Stimulated activated memory B cell treated with anti-CD40 and anti-IgM and Interleukin-4, amounts not matched to agents 10 μg/mL and 1 μg/mL and 100 μg/mL, for 72 hours (primary cell): ENCODE data around the gene ANKRD11.

ENCODE experiments used
- ATAC-seq: fragments of 150-1000 bp; cut with Tn5 transposase; 2 replicates; pipeline ENCODE4 v1.10.0; 2021
- H3K27ac Mint-ChIP-seq: one replicate; pipeline ENCODE4 v1.8.0; 2022; ENCODE audit warnings: mild to moderate bottlenecking, mixed read lengths
- H3K27me3 Mint-ChIP-seq: one replicate; pipeline ENCODE4 v1.8.0; 2022; ENCODE audit warnings: mixed read lengths
- H3K36me3 Mint-ChIP-seq: one replicate; pipeline ENCODE4 v1.8.0; 2022; ENCODE audit warnings: mixed read lengths
- H3K4me1 Mint-ChIP-seq: one replicate; pipeline ENCODE4 v1.8.0; 2022; ENCODE audit warnings: mixed read lengths
- H3K4me3 Mint-ChIP-seq: one replicate; pipeline ENCODE4 v1.8.0; 2022; ENCODE audit warnings: mild to moderate bottlenecking, moderate library complexity, mixed read lengths
- H3K9me3 Mint-ChIP-seq: one replicate; pipeline ENCODE4 v1.8.0; 2022; ENCODE audit warnings: mixed read lengths

Gene ANKRD11

GRCh38 chr16:89453501-89454321 lies 36.6 kb downstream of the ANKRD11 start:
- Mint-ChIP-seq H3K36me3 (peaks cover 16% of the 10 kb centered on the region), H3K4me3 (no peak overlapping the region), H3K4me1 (peaks cover 53% of the 10 kb centered on the region), H3K27me3 (no peaks in the 10 kb centered on the region), H3K9me3 (no peaks in the 10 kb centered on the region), H3K27ac (no peak overlapping the region)
- no peak for ATAC-seq

DNA sequence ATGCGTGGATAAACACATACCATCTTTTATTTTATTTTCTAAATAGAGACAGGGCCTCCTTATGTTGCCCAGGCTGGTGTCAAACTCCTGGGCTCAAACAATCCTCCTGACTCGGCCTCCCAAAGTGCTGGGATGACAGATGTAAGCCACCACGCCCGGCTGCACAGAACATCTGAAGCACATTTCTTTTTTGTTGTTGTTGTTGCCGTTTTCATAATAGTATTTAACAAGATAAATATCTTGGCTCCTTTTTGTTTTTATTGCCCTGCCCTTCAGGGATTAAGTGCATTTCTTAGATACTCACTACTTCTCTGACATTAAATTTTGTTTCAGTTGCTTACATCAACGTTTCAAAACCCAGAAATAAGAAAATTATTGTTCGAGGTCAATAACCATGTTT lies 37.4 kb downstream of the ANKRD11 start:
- Mint-ChIP-seq H3K27me3 (no peaks in the 10 kb centered on the region), H3K4me1 (peaks cover 49% of the 10 kb centered on the region), H3K27ac (no peak overlapping the region), H3K36me3 (peaks cover 18% of the 10 kb centered on the region), H3K9me3 (no peaks in the 10 kb centered on the region), H3K4me3 (no peak overlapping the region)
- ATAC-seq: no peak

DNA sequence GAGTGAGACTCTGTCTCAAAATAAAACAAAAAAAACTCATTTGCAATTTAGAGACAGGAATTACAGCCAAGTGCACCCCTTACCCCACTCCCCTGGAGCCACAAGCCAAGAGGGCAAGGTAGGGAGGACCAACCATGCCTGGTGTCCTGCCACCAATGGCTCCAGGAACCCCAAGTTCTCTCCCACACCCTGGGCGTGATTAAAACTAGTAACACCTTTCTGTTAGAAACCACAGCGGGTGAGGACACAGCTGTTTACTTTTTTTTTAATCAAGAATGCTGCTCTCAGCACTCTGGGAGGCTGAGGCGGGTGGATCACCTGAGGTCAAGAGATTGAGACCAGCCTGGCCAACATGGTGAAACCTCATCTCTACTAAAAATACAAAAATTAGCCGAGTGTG lies 38.1 kb downstream of the ANKRD11 start:
- Mint-ChIP-seq H3K4me1 (peaks cover 55% of the 10 kb centered on the region), H3K27ac (no peak overlapping the region), H3K9me3 (no peaks in the 10 kb centered on the region), H3K36me3 (peaks cover 18% of the 10 kb centered on the region), H3K27me3 (no peaks in the 10 kb centered on the region), H3K4me3 (no peak overlapping the region)
- no peak for ATAC-seq

DNA sequence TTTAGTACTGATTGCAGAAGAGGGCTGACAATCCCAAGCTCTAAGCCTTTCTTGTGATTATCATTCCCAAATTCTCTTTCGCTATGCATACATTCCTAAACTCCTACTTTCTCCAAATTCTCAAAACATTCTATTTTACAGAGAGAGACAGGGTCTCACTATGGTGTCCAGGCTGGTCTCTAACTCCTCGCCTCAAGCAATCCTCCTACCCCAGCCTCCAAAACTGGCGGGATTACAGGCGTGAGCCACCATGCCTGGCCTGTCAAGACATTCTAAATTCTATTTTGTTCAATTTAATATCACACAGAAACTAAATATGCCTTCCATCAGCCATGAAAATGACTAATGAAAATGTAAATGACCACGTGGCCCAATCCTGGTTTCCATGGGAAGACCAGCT lies 39.8 kb downstream of the ANKRD11 start:
- ATAC-seq: no peak
- H3K36me3 Mint-ChIP-seq: peaks cover 12% of the 10 kb centered on the region
- no peaks in the 10 kb centered on the region for H3K27me3 Mint-ChIP-seq
- no peak overlapping the region for H3K27ac Mint-ChIP-seq
- H3K4me1 Mint-ChIP-seq: peaks cover 65% of the 10 kb centered on the region
- no peaks in the 10 kb centered on the region for H3K9me3 Mint-ChIP-seq
- no peak overlapping the region for H3K4me3 Mint-ChIP-seq

GRCh38 chr16:89449726-89450335 lies 40.5 kb downstream of the ANKRD11 start:
- H3K4me1 Mint-ChIP-seq: peaks cover 67% of the 10 kb centered on the region
- no peaks in the 10 kb centered on the region for H3K27me3 Mint-ChIP-seq
- no peak overlapping the region for H3K4me3 Mint-ChIP-seq
- no peak for ATAC-seq
- no peaks in the 10 kb centered on the region for H3K9me3 Mint-ChIP-seq
- H3K36me3 Mint-ChIP-seq: peaks cover 8% of the 10 kb centered on the region
- H3K27ac Mint-ChIP-seq: no peak overlapping the region

GRCh38 chr16:89448656-89449055 lies 41.7 kb downstream of the ANKRD11 start:
- no peak for ATAC-seq
- Mint-ChIP-seq H3K9me3 (no peaks in the 10 kb centered on the region), H3K36me3 (peaks cover 8% of the 10 kb centered on the region), H3K4me1 (peaks cover 65% of the 10 kb centered on the region), H3K4me3 (no peak overlapping the region), H3K27me3 (no peaks in the 10 kb centered on the region), H3K27ac (no peak overlapping the region)

DNA sequence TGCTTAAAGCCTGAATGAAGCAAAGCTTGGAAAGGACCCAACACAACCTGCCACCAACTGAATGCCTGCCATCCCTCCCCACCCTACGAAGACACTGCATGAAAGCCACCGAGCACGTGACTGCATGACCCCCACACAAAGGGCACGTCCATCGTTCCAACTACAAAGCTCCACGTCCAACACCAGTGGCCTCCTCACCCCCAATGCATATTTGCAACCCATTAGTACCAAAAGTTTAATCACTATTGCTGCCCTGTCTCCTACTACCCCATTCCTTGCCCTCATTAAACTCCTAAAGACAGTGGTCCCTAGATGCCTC lies 43.4 kb downstream of the ANKRD11 start:
- H3K9me3 Mint-ChIP-seq: no peaks in the 10 kb centered on the region
- no peak overlapping the region for H3K4me3 Mint-ChIP-seq

DNA sequence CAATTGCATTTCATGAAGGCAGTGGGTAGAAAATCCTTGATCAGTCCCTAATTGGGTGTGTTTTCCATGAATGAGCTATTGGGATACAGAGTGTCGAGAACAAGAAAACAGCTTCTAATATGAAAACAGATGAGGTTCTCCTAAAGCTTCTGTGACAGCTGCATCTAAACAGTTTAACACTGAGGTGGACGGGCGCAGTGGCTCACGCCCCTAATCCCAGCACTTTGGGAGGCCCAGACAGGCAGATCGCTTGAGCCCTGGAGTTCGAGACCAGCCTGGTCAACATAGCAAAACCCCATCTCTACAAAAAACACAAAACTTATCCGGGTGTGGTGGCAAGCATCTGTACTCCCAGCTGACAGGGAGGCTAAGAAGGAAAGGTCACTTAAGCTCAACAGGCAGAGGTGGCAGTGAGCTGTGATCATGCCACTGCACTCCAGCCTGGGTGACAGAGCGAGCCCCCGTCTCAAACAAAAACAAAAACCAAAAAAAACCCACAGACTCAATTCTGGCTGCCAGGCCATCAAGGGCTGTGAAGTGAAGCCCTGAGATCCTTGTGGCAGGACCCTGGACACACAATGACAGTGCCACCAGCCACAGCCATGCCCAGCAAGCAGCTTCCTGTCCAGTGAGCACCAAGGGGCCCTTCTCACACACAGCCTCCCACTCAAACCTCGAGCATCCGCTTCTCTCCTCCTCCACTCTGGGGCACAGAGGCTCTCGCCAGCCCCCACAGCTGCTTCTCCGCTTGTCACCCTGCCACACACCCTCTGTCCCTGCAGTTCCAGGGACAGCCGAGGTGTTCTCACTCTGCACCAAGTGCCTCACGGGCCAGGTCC lies 44.0 kb downstream of the ANKRD11 start:
- no peaks in the 10 kb centered on the region for H3K9me3 Mint-ChIP-seq
- no peak overlapping the region for H3K4me3 Mint-ChIP-seq
- no peak overlapping the region for H3K27ac Mint-ChIP-seq
- H3K4me1 Mint-ChIP-seq: peaks cover 79% of the 10 kb centered on the region
- no peak for ATAC-seq
- H3K27me3 Mint-ChIP-seq: no peaks in the 10 kb centered on the region
- peaks cover 8% of the 10 kb centered on the region for H3K36me3 Mint-ChIP-seq

More for the DNA sequence above, 43.4 kb downstream of the ANKRD11 start:
- no peak for ATAC-seq
- Mint-ChIP-seq H3K27me3 (no peaks in the 10 kb centered on the region), H3K4me1 (peaks cover 73% of the 10 kb centered on the region), H3K36me3 (peaks cover 8% of the 10 kb centered on the region), H3K27ac (no peak overlapping the region)

DNA sequence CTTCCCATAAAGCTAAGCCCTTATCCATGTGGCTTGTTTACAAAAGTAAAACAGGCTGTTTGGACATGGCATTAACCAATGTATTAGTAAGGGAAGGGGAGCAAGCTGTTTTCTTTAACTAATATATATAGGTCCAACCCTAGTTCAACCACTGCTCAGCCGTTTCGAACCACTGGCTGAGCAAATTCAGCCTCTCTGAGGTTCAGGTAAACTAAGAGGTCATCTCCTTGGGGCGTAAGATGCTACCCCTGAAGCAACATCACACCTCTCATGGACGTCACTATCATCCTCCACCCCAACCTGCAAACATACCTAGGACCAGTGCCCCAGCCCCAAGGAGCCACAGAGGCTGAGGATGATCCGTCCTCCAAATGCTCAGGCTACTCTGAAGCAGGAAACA lies 45.2 kb downstream of the ANKRD11 start:
- Mint-ChIP-seq H3K9me3 (no peaks in the 10 kb centered on the region), H3K27ac (no peak overlapping the region), H3K27me3 (no peaks in the 10 kb centered on the region)

DNA sequence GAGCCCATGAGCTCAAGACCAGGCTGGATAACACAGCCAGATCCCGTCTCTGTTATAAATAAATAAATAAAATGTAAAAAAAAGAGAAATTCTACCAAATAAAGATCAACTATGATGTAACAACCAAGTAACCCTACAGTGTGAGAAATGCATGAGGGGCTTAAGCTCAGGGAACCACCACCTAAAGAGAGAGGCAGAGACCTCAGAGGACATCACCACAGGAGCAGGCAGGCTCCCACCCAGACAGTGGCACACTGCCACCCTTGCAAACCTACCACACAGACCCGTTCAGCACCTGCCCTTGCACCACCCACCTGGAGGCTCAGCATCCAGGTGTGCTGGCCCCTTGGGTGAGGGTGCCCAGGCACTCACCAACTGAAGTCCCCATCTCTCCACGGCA lies 45.6 kb downstream of the ANKRD11 start:
- no peak overlapping the region for H3K27ac Mint-ChIP-seq

More for the DNA sequence above, 45.2 kb downstream of the ANKRD11 start:
- peaks cover 81% of the 10 kb centered on the region for H3K4me1 Mint-ChIP-seq
- peaks cover 14% of the 10 kb centered on the region for H3K36me3 Mint-ChIP-seq
- ATAC-seq: no peak
- H3K4me3 Mint-ChIP-seq: no peak overlapping the region

DNA sequence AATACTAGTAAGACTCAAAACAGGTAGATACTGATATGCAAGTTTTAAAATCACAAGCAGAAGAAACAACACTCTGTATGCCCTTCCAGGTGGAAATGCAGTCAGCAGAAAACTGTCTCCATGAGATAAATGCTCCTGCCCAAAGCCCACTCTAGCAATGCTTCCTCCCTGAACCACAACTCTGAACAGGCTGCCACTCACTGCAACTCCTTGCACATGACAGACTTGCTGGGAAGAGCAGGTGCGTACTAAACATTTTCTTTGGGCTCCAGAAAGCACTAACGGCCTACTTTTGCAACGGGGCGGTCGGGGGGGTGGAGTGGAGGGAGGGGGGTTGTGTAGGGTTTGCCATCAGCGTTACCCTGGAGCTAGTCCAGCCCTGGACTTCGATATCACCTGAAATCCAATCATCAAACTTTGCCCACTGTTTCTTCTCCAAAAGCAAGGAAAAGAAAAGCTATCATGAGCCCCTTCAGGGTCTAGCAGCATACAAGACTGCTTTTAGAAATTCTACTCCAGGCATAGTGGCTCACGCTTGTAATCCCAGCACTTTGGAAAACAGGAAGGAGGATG lies 46.1 kb downstream of the ANKRD11 start:
- peaks cover 81% of the 10 kb centered on the region for H3K4me1 Mint-ChIP-seq
- peaks cover 22% of the 10 kb centered on the region for H3K36me3 Mint-ChIP-seq
- H3K9me3 Mint-ChIP-seq: no peaks in the 10 kb centered on the region
- H3K27ac Mint-ChIP-seq: no peak overlapping the region
- H3K27me3 Mint-ChIP-seq: no peaks in the 10 kb centered on the region
- ATAC-seq: no peak
- no peak overlapping the region for H3K4me3 Mint-ChIP-seq

More for the DNA sequence above, 45.6 kb downstream of the ANKRD11 start:
- no peak overlapping the region for H3K4me3 Mint-ChIP-seq
- ATAC-seq: no peak
- peaks cover 81% of the 10 kb centered on the region for H3K4me1 Mint-ChIP-seq
- peaks cover 18% of the 10 kb centered on the region for H3K36me3 Mint-ChIP-seq
- no peaks in the 10 kb centered on the region for H3K27me3 Mint-ChIP-seq
- no peaks in the 10 kb centered on the region for H3K9me3 Mint-ChIP-seq

DNA sequence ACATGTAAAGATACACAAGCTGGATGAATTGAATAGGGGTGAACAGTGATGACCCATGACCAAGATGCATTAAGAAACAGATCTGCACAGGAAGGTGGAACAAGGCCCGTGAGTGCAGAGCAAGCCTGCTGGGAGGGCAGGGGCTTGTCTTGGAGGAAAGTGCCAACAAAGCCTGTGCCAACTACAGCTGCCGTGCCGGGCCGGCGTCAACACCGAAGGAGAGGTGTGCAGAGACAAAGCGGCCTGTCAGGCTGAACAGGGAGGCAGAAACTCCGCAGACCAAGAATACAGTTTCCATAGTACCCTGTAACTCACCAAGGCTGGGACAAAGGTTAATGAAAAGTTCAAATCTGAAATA lies 46.7 kb downstream of the ANKRD11 start:
- H3K4me1 Mint-ChIP-seq: peaks cover 79% of the 10 kb centered on the region
- ATAC-seq: no peak
- H3K27ac Mint-ChIP-seq: no peak overlapping the region
- no peaks in the 10 kb centered on the region for H3K9me3 Mint-ChIP-seq
- peaks cover 17% of the 10 kb centered on the region for H3K36me3 Mint-ChIP-seq
- H3K4me3 Mint-ChIP-seq: no peak overlapping the region
- no peaks in the 10 kb centered on the region for H3K27me3 Mint-ChIP-seq

DNA sequence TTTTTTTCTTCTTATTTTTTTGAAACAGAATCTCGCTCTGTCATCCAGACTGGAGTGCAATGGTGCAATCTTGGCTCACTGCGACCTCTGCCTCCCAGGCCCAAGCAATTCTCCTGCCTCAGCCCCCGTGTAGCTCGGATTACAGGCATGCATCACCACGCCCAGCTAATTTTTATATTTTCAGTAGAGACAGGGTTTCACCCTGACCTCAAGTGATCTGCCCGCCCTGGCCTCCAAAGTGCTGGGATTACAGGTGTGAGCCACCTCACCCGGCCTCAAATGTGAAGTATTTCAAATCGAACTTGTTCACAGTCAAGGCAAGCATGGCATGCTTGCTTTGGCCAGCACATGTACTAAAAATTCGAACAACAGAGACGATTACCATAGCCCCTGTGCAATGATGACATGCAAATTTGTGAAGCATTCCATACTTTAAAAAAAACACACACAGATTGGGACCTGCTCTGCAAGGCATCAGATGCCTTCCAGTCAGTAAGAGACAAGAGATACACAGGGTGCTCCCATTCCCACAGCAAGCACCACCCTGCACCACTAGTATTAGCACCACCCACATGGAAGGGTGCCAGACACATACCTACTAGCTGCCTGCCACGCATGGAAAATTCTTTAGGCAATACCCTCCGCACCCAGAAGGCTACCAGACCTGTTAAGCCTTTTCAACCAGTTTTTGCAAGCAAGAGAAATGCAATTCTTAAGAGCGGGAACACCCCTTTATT lies 47.2 kb downstream of the ANKRD11 start:
- no peaks in the 10 kb centered on the region for H3K27me3 Mint-ChIP-seq
- no peak overlapping the region for H3K4me3 Mint-ChIP-seq
- H3K27ac Mint-ChIP-seq: no peak overlapping the region
- H3K9me3 Mint-ChIP-seq: no peaks in the 10 kb centered on the region
- H3K36me3 Mint-ChIP-seq: peaks cover 15% of the 10 kb centered on the region
- peaks cover 80% of the 10 kb centered on the region for H3K4me1 Mint-ChIP-seq
- no peak for ATAC-seq

DNA sequence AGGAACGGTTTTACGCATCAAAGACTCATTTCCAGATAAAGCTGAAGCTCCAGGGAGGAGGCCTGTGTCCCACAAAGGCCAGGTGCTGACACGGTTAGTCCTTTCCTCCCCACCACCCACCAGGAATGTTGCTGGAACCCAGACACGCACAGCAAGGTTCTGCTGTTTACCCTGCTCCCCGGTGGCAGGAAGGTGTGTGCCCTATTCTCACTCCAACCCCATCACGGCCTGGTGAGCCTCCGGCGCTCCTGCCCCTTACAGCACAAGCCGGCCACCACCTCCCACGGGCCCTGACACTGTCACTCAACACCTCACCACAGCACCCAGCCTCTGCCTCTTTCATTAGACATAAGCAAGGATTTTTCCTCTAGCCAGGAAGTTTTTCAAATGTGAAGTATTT lies 47.8 kb downstream of the ANKRD11 start:
- Mint-ChIP-seq H3K36me3 (peaks cover 21% of the 10 kb centered on the region), H3K4me3 (no peak overlapping the region), H3K4me1 (peaks cover 83% of the 10 kb centered on the region), H3K27ac (no peak overlapping the region), H3K9me3 (no peaks in the 10 kb centered on the region), H3K27me3 (no peaks in the 10 kb centered on the region)
- no peak for ATAC-seq

DNA sequence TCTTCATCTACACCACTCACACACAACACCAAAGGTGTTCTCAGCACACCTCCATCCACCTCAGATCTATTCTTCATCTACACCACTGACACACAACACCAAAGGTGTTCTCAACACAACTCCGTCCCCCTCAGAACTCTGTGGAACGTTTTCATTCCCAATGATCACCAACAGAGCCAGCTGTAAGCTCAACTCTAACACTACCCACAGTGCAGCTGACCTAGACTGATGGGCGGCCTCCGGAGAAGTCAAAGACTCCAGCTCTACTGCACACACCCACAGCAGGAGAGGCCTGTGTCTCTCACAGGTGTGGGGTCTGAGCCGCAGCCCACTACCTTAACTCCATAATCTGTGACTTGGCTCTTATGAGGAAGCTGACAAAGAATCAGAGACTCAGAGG lies 50.7 kb downstream of the ANKRD11 start:
- no peak overlapping the region for H3K27ac Mint-ChIP-seq
- H3K9me3 Mint-ChIP-seq: peaks cover 3% of the 10 kb centered on the region
- peaks cover 73% of the 10 kb centered on the region for H3K4me1 Mint-ChIP-seq
- no peaks in the 10 kb centered on the region for H3K27me3 Mint-ChIP-seq
- peaks cover 35% of the 10 kb centered on the region for H3K36me3 Mint-ChIP-seq
- H3K4me3 Mint-ChIP-seq: no peak overlapping the region
- ATAC-seq: no peak
